ENCODE measurements around the gene HGS. TPM values are rescaled to one million over a fixed set of nuclear protein-coding genes. Genes with fewer than 3 reads are reported as not detected.

HGS gene
- total RNA-seq, 1 donor from 2014 or later = 88.3 TPM

GRCh38 chr17:81702934-81703746 lies 19.3 kb downstream of the HGS start, which contains the start of gene MRPL12:
MRPL12 (plus strand) TSS chr17:81703367; CDS start chr17:81703502, 135 bp downstream.
- ATAC-seq = peak; percentile 97
- peaks cover 60% of the 10 kb centered on the region for H3K36me3 ChIP-seq

GRCh38 chr17:81703747-81704654 lies 20.2 kb downstream of the HGS start:
- TF ChIP-seq CTCF (IDR thresholded peaks at IDR 0.05) = no peak
- H3K27ac ChIP-seq = peak overlapping the region; percentile 95

More at GRCh38 chr17:81702934-81703746, 19.3 kb downstream of the HGS start, which contains the start of gene MRPL12:
- intact Hi-C loops (cut with DNase I) = no loop called here
- peak within 1 kb of the TSS; percentile 95 for H3K27ac ChIP-seq
- TF ChIP-seq CTCF (IDR thresholded peaks at IDR 0.05) = peak; percentile 42
- peak within 1 kb of the TSS; percentile 88 for H3K4me3 ChIP-seq
- no peaks in the 10 kb centered on the region for H3K27me3 ChIP-seq
- DNase-seq = peak; percentile 97
- H3K9me3 ChIP-seq = no peaks in the 10 kb centered on the region
- H3K4me1 ChIP-seq = peaks cover 30% of the 10 kb centered on the region

GRCh38 chr17:81705518-81706231 lies 21.9 kb downstream of the HGS start:
- TF ChIP-seq CTCF (IDR thresholded peaks at IDR 0.05) = no peak

More at GRCh38 chr17:81703747-81704654, 20.2 kb downstream of the HGS start:
- no peaks in the 10 kb centered on the region for H3K27me3 ChIP-seq
- no peaks in the 10 kb centered on the region for H3K9me3 ChIP-seq
- peak overlapping the region; percentile 88 for H3K4me3 ChIP-seq
- intact Hi-C loops (cut with DNase I) = no loop called here
- DNase-seq (no peak), ATAC-seq (no peak)
- H3K4me1 ChIP-seq = peaks cover 30% of the 10 kb centered on the region
- H3K36me3 ChIP-seq = peaks cover 52% of the 10 kb centered on the region

GRCh38 chr17:81706232-81706611 lies 22.4 kb downstream of the HGS start:
- H3K4me1 ChIP-seq = peaks cover 32% of the 10 kb centered on the region
- no peaks in the 10 kb centered on the region for H3K27me3 ChIP-seq
- H3K36me3 ChIP-seq = peaks cover 33% of the 10 kb centered on the region
- TF ChIP-seq CTCF (IDR thresholded peaks at IDR 0.05) = no peak
- ATAC-seq = no peak
- H3K4me3 ChIP-seq = no peak overlapping the region
- intact Hi-C loops (cut with DNase I) = no loop called here
- H3K27ac ChIP-seq = no peak overlapping the region
- no peaks in the 10 kb centered on the region for H3K9me3 ChIP-seq
- no peak for DNase-seq

More at GRCh38 chr17:81705518-81706231, 21.9 kb downstream of the HGS start:
- H3K4me1 ChIP-seq = peaks cover 32% of the 10 kb centered on the region
- no peaks in the 10 kb centered on the region for H3K9me3 ChIP-seq
- no peak for ATAC-seq
- no peaks in the 10 kb centered on the region for H3K27me3 ChIP-seq
- H3K4me3 ChIP-seq = no peak overlapping the region
- H3K36me3 ChIP-seq = peaks cover 39% of the 10 kb centered on the region
- DNase-seq = no peak
- intact Hi-C loops (cut with DNase I) = no loop called here
- H3K27ac ChIP-seq = no peak overlapping the region

Measured in upper lobe of right lung (tissue), 1 donor.